NCI-H2171 treated with DMSO at 0.1 percent for 48 hours (cell line): ENCODE data around the gene REXO4.

Experiments used
- DNase-seq: peaks from one replicate; lab custom pipeline; 2025; lab: John Stamatoyannopoulos, UW

REXO4 gene

GRCh38 chr9:133449760-133450159, 31.9 kb upstream of the REXO4 start:
- peak; percentile 68 for DNase-seq

DNA sequence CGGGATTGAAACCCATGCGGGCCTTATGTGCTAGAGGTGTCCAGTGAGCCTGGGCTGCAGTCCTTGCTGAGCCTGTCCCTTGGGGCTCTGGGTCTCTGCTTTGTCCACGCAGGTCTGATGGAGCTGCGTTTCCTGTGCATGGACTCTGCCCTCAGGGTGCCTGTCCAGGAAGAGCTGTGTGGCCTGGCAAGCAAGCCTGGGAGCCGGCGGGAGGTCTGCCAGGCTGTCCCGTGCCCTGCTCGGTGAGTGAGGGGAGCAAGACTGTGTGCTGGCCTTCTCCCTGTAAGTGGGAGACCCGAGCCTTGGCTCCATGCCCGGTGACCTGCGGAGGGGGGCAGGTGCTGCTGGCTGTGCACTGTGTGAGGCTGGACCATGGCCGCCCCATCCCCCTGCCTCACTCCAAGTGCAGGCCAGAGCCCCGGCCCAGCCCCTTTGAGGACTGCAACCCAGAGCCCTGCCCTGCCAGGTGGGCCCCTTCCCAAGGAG, 30.7 kb upstream of the REXO4 start:
- no peak for DNase-seq

DNA sequence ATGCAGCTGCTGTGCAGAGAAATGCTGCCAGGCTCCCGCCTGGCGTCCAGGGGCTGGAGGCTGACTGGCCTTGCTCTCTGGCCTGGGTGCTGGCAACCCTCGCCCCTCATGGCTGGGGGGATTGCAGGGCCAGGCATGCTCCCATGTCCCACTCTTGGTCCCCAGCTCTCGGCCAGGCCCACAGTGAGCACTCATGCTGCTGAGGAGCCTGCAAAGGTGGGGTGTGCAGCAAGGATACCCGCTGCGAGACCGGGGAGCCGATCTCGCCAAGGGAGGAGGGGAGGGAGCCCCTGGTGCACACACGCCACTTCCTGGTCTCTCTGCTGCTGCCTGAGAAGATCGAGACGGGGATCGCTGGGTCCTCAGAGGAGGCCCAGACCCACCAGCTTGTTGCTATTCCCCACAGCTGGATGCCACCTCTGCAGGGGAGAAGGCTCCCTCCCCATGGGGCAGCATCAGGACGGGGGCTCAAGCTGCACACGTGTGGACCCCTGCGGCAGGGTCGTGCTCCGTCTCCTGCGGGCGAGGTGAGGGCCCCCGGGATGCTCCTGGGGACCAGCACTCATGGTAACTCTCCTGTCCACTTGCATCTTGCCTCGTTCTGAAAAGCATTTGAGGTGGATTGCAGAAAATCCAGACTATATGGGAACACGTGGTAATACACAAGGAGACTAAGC, 27.6 kb upstream of the REXO4 start:
- DNase-seq = no peak

DNA sequence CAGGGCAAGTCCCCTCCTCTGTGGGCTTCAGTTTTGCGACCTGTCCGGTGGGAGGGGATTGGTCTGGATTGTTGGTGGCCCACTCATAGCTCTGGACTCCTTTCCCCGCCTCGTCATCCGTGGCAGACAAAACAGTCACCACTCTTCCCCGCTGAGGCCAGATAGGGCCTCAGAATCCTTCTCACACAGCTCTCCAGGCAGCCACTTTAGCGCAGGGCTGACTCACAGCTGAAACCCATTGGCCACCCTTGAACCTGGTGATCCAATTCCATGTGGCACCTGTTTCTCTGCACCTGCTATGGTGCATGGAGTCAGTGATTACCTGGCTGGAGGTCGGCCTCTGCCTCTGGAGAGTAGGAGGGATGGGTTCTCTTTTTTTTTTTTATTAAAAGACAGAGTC, 26.2 kb upstream of the REXO4 start:
- DNase-seq = no peak

DNA sequence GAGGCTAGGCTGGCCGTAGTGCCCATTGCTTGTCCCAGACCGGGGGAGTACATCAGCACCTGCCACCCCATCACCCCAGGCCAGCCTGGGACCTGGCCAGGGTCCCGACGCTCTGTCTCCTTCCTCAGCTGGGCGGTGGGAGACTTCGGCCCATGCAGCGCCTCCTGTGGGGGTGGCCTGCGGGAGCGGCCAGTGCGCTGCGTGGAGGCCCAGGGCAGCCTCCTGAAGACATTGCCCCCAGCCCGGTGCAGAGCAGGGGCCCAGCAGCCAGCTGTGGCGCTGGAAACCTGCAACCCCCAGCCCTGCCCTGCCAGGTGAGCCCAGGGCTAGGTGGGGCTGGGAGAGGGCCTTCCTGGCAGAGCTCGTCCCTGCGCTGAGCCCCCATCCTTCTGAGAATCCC, 25.4 kb upstream of the REXO4 start:
- no peak for DNase-seq

- no peak for DNase-seq
These were observed 23.8 kb upstream of the REXO4 start for GRCh38 chr9:133441571-133441970.

- DNase-seq = no peak
These were observed 23.1 kb upstream of the REXO4 start for GRCh38 chr9:133440874-133441273.

- no peak for DNase-seq
These were observed 21.5 kb upstream of the REXO4 start for GRCh38 chr9:133439337-133439736.

DNA sequence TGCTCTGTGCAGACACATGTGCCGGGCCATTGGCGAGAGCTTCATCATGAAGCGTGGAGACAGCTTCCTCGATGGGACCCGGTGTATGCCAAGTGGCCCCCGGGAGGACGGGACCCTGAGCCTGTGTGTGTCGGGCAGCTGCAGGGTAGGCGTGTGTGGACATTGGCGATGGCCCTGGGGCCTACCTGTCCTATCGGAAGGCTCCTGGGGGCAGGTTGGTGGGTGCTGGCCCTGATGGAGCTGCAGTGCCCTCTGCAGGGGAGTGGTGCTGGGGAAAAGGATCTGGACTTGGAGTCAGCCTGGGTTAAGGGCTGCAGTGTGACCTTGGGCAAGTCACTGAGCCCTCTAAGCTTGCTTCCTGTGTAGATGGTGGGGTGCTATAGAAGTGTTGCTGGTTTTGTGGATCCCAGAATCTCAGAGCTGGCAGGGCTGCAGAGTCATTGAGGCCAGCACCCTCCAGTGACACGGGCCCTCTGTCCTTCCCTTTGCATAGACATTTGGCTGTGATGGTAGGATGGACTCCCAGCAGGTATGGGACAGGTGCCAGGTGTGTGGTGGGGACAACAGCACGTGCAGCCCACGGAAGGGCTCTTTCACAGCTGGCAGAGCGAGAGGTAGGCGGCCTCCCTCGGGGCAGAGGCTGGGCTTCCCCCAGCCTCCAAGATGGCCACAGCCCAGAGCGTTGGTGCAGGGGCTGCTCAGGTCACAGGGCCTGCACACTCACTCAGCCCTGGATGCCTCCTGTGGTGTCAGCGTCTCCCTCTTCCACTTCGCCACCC, 20.1 kb upstream of the REXO4 start:
- no peak for DNase-seq

DNA sequence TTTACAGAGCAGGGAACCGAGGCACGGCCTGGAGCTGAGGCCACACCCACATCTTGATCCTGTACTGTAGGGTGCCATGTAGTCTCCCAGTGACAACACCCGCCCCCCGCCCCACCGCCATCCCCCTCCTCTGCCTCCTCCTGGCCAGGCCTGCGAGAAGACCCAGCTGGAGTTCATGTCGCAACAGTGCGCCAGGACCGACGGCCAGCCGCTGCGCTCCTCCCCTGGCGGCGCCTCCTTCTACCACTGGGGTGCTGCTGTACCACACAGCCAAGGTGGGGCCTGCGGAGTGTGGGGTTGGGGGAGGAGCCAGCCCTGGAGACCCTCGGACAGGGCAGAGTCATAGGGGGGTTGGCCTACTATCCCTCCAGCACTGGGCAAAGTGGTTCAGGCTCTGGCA, 18.9 kb upstream of the REXO4 start:
- DNase-seq = no peak

DNA sequence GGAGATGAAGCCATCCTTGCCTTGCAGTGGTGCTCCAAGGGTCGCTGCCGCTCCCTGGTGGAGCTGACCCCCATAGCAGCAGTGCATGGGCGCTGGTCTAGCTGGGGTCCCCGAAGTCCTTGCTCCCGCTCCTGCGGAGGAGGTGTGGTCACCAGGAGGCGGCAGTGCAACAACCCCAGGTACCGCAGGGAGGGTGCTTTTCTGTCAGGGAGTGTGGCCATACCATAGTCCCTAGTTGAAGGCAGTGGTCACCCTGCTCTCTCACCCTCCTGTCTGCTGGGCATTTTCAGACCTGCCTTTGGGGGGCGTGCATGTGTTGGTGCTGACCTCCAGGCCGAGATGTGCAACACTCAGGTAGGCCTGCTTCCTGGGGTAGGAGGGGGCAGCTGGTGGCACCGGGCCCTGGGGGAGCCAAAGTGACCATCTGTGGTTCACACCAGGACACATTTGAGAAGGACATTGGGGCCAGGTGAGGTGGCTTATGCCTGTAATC, 15.6 kb upstream of the REXO4 start:
- DNase-seq = no peak

GRCh38 chr9:133430244-133430643, 12.4 kb upstream of the REXO4 start:
- DNase-seq = no peak

- no peak for DNase-seq
These were observed 11.9 kb upstream of the REXO4 start for GRCh38 chr9:133429641-133430161.

DNA sequence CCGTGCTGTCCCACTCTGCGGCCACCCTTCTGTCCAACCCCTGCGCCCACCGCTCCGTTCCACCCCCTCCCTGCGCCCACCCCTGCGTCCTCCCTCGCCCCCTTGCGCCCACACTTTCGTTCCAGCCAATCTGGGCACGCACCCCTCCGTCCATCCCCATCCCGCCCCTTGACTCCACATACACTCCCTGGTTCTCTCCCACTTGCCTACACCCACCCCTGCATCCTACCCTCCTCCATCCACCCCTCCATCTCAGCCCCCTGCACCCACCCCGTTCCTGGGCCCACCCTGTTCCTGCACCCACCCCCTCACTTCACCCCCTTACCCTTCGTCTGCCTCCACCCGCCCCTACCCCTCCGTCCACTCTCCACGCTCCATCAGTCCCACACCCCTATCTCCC, 11.4 kb upstream of the REXO4 start:
- DNase-seq = no peak

GRCh38 chr9:133428617-133429101, 10.8 kb upstream of the REXO4 start:
- DNase-seq = no peak

DNA sequence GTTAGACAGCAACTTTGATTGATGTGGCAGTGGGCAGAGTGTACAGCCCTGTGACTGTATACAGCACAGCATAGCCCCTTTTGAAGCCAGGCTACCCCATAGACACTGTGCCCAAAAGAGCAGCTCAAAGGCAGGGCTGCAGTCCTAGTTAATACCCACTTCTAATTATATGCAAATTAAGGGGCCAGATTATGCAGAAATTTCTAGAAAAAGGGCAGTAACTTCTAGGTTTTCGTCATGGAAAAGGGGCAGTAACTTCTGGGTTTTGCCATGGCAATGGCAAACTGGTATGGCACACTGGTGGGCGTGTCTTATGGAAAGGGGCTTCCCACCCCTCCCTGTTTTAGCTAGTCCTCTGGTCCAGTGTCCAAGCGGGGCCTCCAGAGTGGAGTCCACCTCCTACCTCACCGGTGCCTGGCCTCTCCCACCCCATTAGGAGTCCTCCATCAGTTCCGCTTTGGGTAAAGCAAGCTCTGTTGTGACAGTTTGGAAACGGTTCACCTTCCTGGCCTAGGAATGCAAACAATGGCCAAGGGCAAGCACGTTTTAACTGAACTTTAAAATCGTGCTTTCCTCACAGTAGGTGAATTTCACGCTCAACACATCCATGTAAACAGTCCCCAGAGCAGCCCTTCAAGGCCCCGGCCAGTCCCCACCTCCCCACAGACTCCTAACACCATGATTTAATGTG, 10.0 kb upstream of the REXO4 start:
- no peak for DNase-seq

GRCh38 chr9:133426011-133426410, 8.2 kb upstream of the REXO4 start:
- no peak for DNase-seq

GRCh38 chr9:133425049-133425632, 7.3 kb upstream of the REXO4 start:
- DNase-seq = no peak

- DNase-seq = no peak
These were observed 6.4 kb upstream of the REXO4 start for GRCh38 chr9:133424187-133424586.

DNA sequence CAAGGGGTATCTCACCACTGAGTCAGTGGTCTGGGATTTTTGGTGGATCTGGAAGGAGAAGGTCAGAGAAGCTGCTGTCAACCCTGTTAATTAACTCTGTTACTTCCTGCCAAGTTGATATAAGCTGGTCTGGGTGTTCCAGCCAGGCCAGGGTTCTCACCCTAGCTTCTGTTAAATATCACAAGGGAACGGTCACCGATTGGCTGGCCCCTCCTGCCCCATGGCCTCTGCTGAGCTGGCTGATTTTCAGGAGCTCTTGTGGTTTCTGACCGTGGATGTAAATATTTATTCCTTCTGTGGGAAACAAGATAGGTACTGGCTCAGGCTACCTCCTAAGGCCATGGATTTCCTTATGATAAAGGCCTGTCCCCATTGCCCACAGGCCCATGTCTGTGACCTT, 5.4 kb upstream of the REXO4 start:
- no peak for DNase-seq

DNA sequence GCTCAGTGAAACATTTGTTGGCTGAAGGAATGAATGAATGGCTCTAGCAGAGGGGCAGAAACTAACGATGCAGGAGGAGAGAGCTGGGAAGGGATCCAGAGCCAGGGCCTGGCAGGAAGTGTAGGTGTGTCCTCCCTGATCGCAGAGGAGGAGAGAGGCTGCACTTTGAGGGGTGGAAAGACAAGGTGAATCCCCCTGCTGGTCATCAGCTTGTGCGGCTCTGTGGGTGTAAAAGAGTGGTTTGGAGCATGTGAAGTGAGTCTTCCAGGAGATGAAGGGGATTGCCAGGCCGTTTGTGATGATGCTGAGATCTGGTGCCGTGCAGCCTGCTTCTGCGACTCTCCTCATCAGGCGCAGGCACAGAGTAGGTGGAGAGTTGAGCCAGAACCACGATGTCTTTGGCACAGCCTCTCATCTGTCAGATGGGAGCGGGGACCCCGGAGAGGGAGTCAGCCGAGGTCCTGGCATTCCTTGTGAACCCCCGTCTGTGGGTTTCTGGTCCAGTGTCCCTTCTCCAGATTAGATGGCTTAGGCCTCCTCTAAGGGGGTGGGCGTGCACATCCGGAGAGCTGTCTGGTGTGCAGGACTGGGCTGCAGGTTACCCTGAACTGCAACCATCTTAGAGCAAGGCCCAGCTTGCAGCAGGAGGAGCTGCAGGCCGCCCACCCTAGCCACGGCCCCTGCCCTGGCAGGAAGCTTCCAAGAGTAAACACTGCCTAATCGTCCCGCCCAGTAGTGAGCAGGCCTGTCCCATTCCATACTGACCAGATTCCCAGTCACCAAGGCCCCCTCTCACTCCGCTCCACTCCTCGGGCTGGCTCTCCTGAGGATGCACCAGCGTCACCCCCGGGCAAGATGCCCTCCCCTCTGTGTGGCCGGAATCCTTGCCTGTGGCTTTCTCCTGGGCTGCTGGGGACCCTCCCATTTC, 4.1 kb upstream of the REXO4 start, which contains the start of gene ADAMTS13:
TSS of gene ADAMTS13 (plus strand) at position 753 of the 928 bp plus-strand sequence. CDS start at position 830, 77 bp downstream.
- no peak for DNase-seq
